WTC11 (cell line): ENCODE data around the gene SCO2. TPM values are rescaled to one million over a fixed set of nuclear protein-coding genes. Genes with fewer than 3 reads are reported as not detected.
A peak's percentile ranks its signal among the peaks of the same experiment; 100 is the strongest.

ENCODE experiments used
- ATAC-seq: fragments of 200-7000 bp; cut with Tn5 transposase; 2 replicates; pipeline ENCODE4 v1.10.0; 2021; ENCODE audit warnings: mild to moderate bottlenecking, moderate library complexity
- CTCF ChIA-PET: fragments of 300-600 bp; sonication (Branson Sonifier 250); formaldehyde crosslinking; loops from one replicate; lab custom pipeline; 2021; ENCODE audit warnings: antibody characterized with exemption; lab: Charles Lee
- POLR2A ChIA-PET: fragments of 350-600 bp; sonication (Branson Sonifier 250); formaldehyde crosslinking; loops from one replicate; lab custom pipeline; 2021; ENCODE audit warnings: antibody characterized with exemption; lab: Charles Lee
- DNase-seq: peaks from one replicate; pipeline ENCODE4 v3.0.0; 2021; ENCODE audit warnings: low spot score
- H3K27ac Mint-ChIP-seq: 2 replicates; pipeline ENCODE4 v1.8.0; 2021; ENCODE audit warnings: mixed read lengths
- H3K27me3 Mint-ChIP-seq: 2 replicates; pipeline ENCODE4 v1.8.0; 2021; ENCODE audit warnings: low read depth, mild to moderate bottlenecking, moderate library complexity, mixed read lengths
- H3K36me3 Mint-ChIP-seq: 2 replicates; pipeline ENCODE4 v1.8.0; 2021; ENCODE audit warnings: mixed read lengths
- H3K4me1 Mint-ChIP-seq: 2 replicates; pipeline ENCODE4 v1.8.0; 2022; ENCODE audit warnings: mixed read lengths
- H3K4me3 Mint-ChIP-seq: 2 replicates; pipeline ENCODE4 v1.8.0; 2021; ENCODE audit warnings: mild to moderate bottlenecking, moderate library complexity, mixed read lengths
- H3K9me3 Mint-ChIP-seq: 2 replicates; pipeline ENCODE4 v1.8.0; 2021; ENCODE audit warnings: mixed read lengths
- ATF6 ChIP-seq: sonication (generic); formaldehyde crosslinking; IDR thresholded peaks from 2 replicates; pipeline ENCODE4 v1.8.1; 2023; ENCODE audit warnings: mild to moderate bottlenecking, missing genetic modification reagents
- CBFB ChIP-seq: sonication (generic); formaldehyde crosslinking; IDR thresholded peaks from 2 replicates; pipeline ENCODE4 v1.8.1; 2022; ENCODE audit warnings: mild to moderate bottlenecking, low read depth, missing genetic modification reagents
- CREM ChIP-seq: sonication (generic); formaldehyde crosslinking; IDR thresholded peaks from 2 replicates; pipeline ENCODE4 v1.8.1; 2022; ENCODE audit warnings: mild to moderate bottlenecking, missing genetic modification reagents, moderate library complexity
- E2F1 ChIP-seq: sonication (generic); formaldehyde crosslinking; IDR thresholded peaks from 2 replicates; pipeline ENCODE4 v1.8.0; 2022; ENCODE audit warnings: mild to moderate bottlenecking, missing genetic modification reagents
- EMX1 ChIP-seq: fragments of 250-450 bp; sonication (Bioruptor Pico); IDR thresholded peaks from 2 replicates; pipeline ENCODE4 v1.8.0; 2021; ENCODE audit warnings: mild to moderate bottlenecking
- GABPB1 ChIP-seq: sonication (generic); formaldehyde crosslinking; IDR thresholded peaks from 2 replicates; pipeline ENCODE4 v1.8.1; 2023; ENCODE audit warnings: mild to moderate bottlenecking, missing genetic modification reagents
- GRHL2 ChIP-seq: fragments of 250-450 bp; sonication (Bioruptor Pico); IDR thresholded peaks from 2 replicates; pipeline ENCODE4 v1.8.0; 2022; ENCODE audit warnings: mild to moderate bottlenecking, moderate library complexity; ENCODE audit not compliant: insufficient replicate concordance, severe bottlenecking
- IRF2 ChIP-seq: sonication (generic); formaldehyde crosslinking; IDR thresholded peaks from 2 replicates; pipeline ENCODE4 v1.8.0; 2022; ENCODE audit warnings: low read depth, missing genetic modification reagents, borderline replicate concordance
- MXD4 ChIP-seq: fragments of 250-450 bp; sonication (Bioruptor Pico); IDR thresholded peaks from 2 replicates; pipeline ENCODE4 v1.8.0; 2021; ENCODE audit warnings: mild to moderate bottlenecking, moderate library complexity, borderline replicate concordance
- SMAD4 ChIP-seq: sonication (generic); formaldehyde crosslinking; IDR thresholded peaks from 2 replicates; pipeline ENCODE4 v1.8.0; 2022; ENCODE audit warnings: mild to moderate bottlenecking, missing genetic modification reagents
- SOX15 ChIP-seq: fragments of 250-450 bp; sonication (Bioruptor Pico); IDR thresholded peaks from 2 replicates; pipeline ENCODE4 v1.9.0; 2021; ENCODE audit warnings: mild to moderate bottlenecking
- SP1 ChIP-seq: sonication (generic); formaldehyde crosslinking; conservative IDR thresholded peaks from 2 replicates; pipeline ENCODE4 v1.8.1; 2022; ENCODE audit warnings: missing genetic modification reagents
- TEAD1 ChIP-seq: sonication (generic); formaldehyde crosslinking; IDR thresholded peaks from 2 replicates; pipeline ENCODE4 v1.8.0; 2022; ENCODE audit warnings: mild to moderate bottlenecking, missing genetic modification reagents
- USF2 ChIP-seq: sonication (generic); formaldehyde crosslinking; IDR thresholded peaks from 2 replicates; pipeline ENCODE4 v1.8.1; 2023; ENCODE audit warnings: mild to moderate bottlenecking, missing genetic modification reagents, moderate library complexity
- ZBTB43 ChIP-seq: sonication (generic); formaldehyde crosslinking; IDR thresholded peaks from 2 replicates; pipeline ENCODE4 v1.8.1; 2023; ENCODE audit warnings: mild to moderate bottlenecking, missing genetic modification reagents
- ZNF138 ChIP-seq: sonication (generic); formaldehyde crosslinking; conservative IDR thresholded peaks from 2 replicates; pipeline ENCODE4 v1.8.1; 2022; ENCODE audit warnings: mild to moderate bottlenecking, moderate library complexity, missing genetic modification reagents
- ZNF232 ChIP-seq: sonication (generic); formaldehyde crosslinking; IDR thresholded peaks from 2 replicates; pipeline ENCODE4 v1.8.0; 2022; ENCODE audit warnings: mild to moderate bottlenecking, missing genetic modification reagents
- ZNF263 ChIP-seq: sonication (generic); formaldehyde crosslinking; IDR thresholded peaks from 2 replicates; pipeline ENCODE4 v1.8.1; 2022; ENCODE audit warnings: low read depth, mild to moderate bottlenecking, moderate library complexity, missing genetic modification reagents
- ZNF317 ChIP-seq: sonication (generic); formaldehyde crosslinking; IDR thresholded peaks from 2 replicates; pipeline ENCODE4 v1.8.1; 2023; ENCODE audit warnings: low read depth, mild to moderate bottlenecking, moderate library complexity, missing genetic modification reagents, borderline replicate concordance
- total RNA-seq: library from RNA; stranded (reverse); gene quantifications from 3 replicates; pipeline ENCODE4 v1.2.3, GENCODE V29; 2021
- TF ChIP-seq, protein P1 (sequence below): sonication (generic); formaldehyde crosslinking; conservative IDR thresholded peaks from 2 replicates; pipeline ENCODE4 v1.8.1; 2023; ENCODE audit warnings: mild to moderate bottlenecking, low read depth, missing genetic modification reagents, moderate library complexity
- TF ChIP-seq, protein P2 (sequence below): sonication (generic); formaldehyde crosslinking; IDR thresholded peaks from 2 replicates; pipeline ENCODE4 v1.8.1; 2023; ENCODE audit warnings: mild to moderate bottlenecking, moderate library complexity, missing genetic modification reagents
- TF ChIP-seq, protein P3 (sequence below): sonication (generic); formaldehyde crosslinking; IDR thresholded peaks from 2 replicates; pipeline ENCODE4 v1.8.0; 2022; ENCODE audit warnings: mild to moderate bottlenecking, missing genetic modification reagents
- TF ChIP-seq, protein P4 (sequence below): sonication (generic); formaldehyde crosslinking; conservative IDR thresholded peaks from 2 replicates; pipeline ENCODE4 v1.8.1; 2022; ENCODE audit warnings: mild to moderate bottlenecking, missing genetic modification reagents
- TF ChIP-seq, protein P5 (sequence below): sonication (generic); formaldehyde crosslinking; IDR thresholded peaks from 2 replicates; pipeline ENCODE4 v1.8.1; 2022; ENCODE audit warnings: mild to moderate bottlenecking, moderate library complexity, missing genetic modification reagents
- TF ChIP-seq, protein P6 (sequence below): fragments of 250-450 bp; sonication (Bioruptor Pico); IDR thresholded peaks from 2 replicates; pipeline ENCODE4 v1.9.0; 2021; ENCODE audit warnings: mild to moderate bottlenecking

SCO2 gene
- total RNA-seq, 1 experiment from 2014 or later = not detected

- Mint-ChIP-seq H3K36me3 (no peaks in the 10 kb centered on the region), H3K4me3 (peak within 1 kb of the TSS; percentile 74), H3K27ac (no peak within 1 kb of the TSS; the same call in 1 of the 2 replicates), H3K9me3 (no peaks in the 10 kb centered on the region), H3K4me1 (peaks cover 15% of the 10 kb centered on the region), H3K27me3 (peaks cover 36% of the 10 kb centered on the region)
- ATAC-seq = peak; percentile 84
- CTCF ChIA-PET = interaction anchor here (0.6 to 1.0 kb wide), 4 partner anchors 9 to 214 kb away, joined by 3 to 6 read pairs (median 3); partner anchors contain the start of gene SCO2
- peak; percentile 87 for DNase-seq
- TF ChIP-seq SMAD4 (CRISPR knock-in tag) = 0 out of 2 replicates have a peak, but pooled peaks have one; percentile 40
- TF ChIP-seq CBFB = 0 out of 2 replicates have a peak, but pooled peaks have one; percentile 16
- peak; percentile 63; the same call in 1 of the 2 replicates for TF ChIP-seq ZBTB43
- TF ChIP-seq, protein P1, sequence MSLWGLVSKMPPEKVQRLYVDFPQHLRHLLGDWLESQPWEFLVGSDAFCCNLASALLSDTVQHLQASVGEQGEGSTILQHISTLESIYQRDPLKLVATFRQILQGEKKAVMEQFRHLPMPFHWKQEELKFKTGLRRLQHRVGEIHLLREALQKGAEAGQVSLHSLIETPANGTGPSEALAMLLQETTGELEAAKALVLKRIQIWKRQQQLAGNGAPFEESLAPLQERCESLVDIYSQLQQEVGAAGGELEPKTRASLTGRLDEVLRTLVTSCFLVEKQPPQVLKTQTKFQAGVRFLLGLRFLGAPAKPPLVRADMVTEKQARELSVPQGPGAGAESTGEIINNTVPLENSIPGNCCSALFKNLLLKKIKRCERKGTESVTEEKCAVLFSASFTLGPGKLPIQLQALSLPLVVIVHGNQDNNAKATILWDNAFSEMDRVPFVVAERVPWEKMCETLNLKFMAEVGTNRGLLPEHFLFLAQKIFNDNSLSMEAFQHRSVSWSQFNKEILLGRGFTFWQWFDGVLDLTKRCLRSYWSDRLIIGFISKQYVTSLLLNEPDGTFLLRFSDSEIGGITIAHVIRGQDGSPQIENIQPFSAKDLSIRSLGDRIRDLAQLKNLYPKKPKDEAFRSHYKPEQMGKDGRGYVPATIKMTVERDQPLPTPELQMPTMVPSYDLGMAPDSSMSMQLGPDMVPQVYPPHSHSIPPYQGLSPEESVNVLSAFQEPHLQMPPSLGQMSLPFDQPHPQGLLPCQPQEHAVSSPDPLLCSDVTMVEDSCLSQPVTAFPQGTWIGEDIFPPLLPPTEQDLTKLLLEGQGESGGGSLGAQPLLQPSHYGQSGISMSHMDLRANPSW (CRISPR knock-in tag) = no peak
- no peak for TF ChIP-seq ATF6
- TF ChIP-seq, protein P2, sequence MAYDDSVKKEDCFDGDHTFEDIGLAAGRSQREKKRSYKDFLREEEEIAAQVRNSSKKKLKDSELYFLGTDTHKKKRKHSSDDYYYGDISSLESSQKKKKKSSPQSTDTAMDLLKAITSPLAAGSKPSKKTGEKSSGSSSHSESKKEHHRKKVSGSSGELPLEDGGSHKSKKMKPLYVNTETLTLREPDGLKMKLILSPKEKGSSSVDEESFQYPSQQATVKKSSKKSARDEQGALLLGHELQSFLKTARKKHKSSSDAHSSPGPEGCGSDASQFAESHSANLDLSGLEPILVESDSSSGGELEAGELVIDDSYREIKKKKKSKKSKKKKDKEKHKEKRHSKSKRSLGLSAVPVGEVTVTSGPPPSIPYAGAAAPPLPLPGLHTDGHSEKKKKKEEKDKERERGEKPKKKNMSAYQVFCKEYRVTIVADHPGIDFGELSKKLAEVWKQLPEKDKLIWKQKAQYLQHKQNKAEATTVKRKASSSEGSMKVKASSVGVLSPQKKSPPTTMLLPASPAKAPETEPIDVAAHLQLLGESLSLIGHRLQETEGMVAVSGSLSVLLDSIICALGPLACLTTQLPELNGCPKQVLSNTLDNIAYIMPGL (CRISPR knock-in tag) = no peak; the same call in 1 of the 2 replicates
- TF ChIP-seq IRF2 = no peak
- peak; percentile 81 for TF ChIP-seq SP1 (CRISPR knock-in tag)
- no peak; the same call in 1 of the 2 replicates for TF ChIP-seq ZNF317
- TF ChIP-seq, protein P3, sequence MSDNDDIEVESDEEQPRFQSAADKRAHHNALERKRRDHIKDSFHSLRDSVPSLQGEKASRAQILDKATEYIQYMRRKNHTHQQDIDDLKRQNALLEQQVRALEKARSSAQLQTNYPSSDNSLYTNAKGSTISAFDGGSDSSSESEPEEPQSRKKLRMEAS = no peak
- TF ChIP-seq, protein P4, sequence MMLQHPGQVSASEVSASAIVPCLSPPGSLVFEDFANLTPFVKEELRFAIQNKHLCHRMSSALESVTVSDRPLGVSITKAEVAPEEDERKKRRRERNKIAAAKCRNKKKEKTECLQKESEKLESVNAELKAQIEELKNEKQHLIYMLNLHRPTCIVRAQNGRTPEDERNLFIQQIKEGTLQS = no peak
- TF ChIP-seq USF2 (CRISPR knock-in tag) = no peak
- 0 out of 2 replicates have a peak, but pooled peaks have one; percentile 10 for TF ChIP-seq TEAD1 (CRISPR knock-in tag)
- no peak for TF ChIP-seq MXD4 (CRISPR knock-in tag)
- 0 out of 2 replicates have a peak, but pooled peaks have one; percentile 40 for TF ChIP-seq E2F1 (CRISPR knock-in tag)
- TF ChIP-seq, protein P5, sequence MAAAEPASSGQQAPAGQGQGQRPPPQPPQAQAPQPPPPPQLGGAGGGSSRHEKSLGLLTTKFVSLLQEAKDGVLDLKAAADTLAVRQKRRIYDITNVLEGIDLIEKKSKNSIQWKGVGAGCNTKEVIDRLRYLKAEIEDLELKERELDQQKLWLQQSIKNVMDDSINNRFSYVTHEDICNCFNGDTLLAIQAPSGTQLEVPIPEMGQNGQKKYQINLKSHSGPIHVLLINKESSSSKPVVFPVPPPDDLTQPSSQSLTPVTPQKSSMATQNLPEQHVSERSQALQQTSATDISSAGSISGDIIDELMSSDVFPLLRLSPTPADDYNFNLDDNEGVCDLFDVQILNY (CRISPR knock-in tag) = peak; percentile 10; the same call in 1 of the 2 replicates
- TF ChIP-seq ZNF138 (CRISPR knock-in tag) = 0 out of 2 replicates have a peak, but pooled peaks have one; percentile 30
- TF ChIP-seq, protein P6, sequence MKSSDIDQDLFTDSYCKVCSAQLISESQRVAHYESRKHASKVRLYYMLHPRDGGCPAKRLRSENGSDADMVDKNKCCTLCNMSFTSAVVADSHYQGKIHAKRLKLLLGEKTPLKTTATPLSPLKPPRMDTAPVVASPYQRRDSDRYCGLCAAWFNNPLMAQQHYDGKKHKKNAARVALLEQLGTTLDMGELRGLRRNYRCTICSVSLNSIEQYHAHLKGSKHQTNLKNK (CRISPR knock-in tag) = no peak
- no peak for TF ChIP-seq EMX1
- peak; percentile 95 for TF ChIP-seq GABPB1 (CRISPR knock-in tag)
- no peak for TF ChIP-seq ZNF232 (CRISPR knock-in tag)
- TF ChIP-seq CREM (CRISPR knock-in tag) = 0 out of 2 replicates have a peak, but pooled peaks have one; percentile 6
- TF ChIP-seq GRHL2 (CRISPR knock-in tag) = no peak
- no peak for TF ChIP-seq SOX15 (CRISPR knock-in tag)
- TF ChIP-seq ZNF263 (CRISPR knock-in tag) = no peak
- POLR2A ChIA-PET = no interaction called here
These were observed 43.8 kb downstream of the SCO2 start, which contains the start of gene ADM2 for GRCh38 chr22:50481440-50482106. Gene ADM2 (plus strand): TSS chr22:50481543. CDS start chr22:50481848, 305 bp downstream.
